ENCODE results near the gene SLX1A.
"Not testable (repeated sequence)": the region's sequence is repeated elsewhere in the genome, so short reads cannot be mapped to it uniquely, and the experiment has no call there.

Gene SLX1A

GRCh38 chr16:30217082-30217481, 23.4 kb downstream of the SLX1A start:
- not testable (repeated sequence) for DNase-seq (ENCODE audit: low read depth in 2 of 3, low spot score in 2 of 3)
